SW480 (cell line): Measurements from ENCODE around the gene SNRPN.
"Not testable (repeated sequence)": the region's sequence is repeated elsewhere in the genome, so short reads cannot be mapped to it uniquely, and the experiment has no call there.

ENCODE experiments used
- DNase-seq: peaks from one replicate; pipeline ENCODE4 v3.0.0-alpha.2; 2016; ENCODE audit warnings: low spot score

SNRPN gene

DNA sequence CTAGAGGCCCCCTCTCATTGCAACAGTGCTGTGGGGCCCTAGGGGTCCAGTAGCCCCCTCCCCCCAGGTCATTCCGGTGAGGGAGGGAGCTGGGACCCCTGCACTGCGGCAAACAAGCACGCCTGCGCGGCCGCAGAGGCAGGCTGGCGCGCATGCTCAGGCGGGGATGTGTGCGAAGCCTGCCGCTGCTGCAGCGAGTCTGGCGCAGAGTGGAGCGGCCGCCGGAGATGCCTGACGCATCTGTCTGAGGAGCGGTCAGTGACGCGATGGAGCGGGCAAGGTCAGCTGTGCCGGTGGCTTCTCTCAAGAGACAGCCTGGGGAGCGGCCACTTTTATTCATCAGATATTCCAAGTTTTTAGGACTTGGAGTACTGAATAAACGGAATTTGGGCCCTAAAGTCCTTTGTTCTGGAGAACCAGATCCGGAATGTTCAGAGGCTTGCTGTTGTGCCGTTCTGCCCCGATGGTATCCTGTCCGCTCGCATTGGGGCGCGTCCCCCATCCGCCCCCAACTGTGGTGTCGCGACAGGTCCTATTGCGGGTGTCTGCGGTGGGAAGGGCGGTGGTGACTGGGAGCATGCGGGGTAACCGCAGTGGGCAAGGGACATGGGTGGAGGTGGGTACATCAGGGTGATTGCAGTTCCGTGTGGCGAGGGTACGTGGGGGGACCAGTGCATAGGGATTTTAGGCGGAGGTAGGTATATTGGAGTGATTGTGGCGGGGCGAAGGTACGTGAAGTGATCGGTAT, at the start of gene SNRPN, which contains the start of gene SNURF:
Gene SNRPN, plus strand, starts transcription at position 205 of the 748 bp plus-strand sequence. CDS start 19,467 bp downstream, outside the sequence.
Gene SNURF, plus strand, starts transcription at position 205 of the 748 bp plus-strand sequence. Its CDS starts 62 bp downstream, at position 267.
- no peak for DNase-seq

DNA sequence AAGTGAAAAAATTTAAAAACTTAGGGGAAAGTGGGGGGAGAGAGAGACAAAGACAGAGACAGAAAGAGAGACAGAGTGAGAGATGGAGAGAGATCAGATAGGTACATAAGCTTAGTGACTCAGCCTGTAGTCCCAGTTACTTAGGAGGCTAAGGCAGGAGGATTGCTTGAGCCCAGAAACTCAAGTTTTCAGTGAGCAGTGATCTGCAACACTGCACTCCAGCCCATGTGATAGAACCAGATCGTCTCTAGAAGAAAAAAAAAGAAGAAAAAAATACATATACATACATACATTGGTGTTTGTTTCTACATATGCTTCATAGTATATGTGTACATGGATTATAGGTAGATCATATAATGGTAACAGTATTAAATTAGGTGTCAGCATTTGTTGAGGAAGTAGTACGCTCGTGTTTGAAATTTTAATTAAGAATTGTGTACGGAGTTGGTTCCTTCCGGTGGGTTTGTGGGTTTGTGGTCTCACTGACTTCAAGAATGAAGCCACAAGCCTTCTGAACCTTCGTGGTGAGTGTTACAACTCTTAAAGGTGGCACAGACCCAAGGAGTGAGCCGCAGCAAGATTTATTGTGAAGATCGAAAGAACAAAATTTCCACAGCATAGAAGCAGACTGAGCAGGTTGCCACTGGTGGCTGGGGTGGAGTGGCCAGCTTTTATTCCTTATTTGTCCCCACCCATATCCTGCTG, 38.3 kb upstream of the SNRPN start:
- DNase-seq = no peak

DNA sequence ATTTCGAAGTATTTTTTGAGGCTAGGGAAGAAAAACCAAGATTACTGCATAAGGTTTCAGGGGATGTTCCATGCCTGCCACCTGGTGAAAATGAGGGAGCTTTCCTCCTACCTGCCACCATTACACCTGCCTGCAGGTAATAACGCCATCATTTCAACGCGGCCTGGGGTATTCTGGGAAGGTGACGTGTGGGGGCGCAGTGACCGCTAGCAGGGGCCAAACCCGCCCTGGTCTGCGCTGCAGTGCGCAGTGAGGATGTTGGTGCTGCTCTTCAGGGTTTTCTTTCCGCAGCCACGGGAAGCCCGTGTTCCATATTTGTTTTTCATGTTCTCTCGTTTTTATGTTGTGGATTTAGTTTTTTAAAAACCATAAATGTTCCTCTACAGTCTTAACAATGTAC, 37.4 kb upstream of the SNRPN start:
- no peak for DNase-seq

DNA sequence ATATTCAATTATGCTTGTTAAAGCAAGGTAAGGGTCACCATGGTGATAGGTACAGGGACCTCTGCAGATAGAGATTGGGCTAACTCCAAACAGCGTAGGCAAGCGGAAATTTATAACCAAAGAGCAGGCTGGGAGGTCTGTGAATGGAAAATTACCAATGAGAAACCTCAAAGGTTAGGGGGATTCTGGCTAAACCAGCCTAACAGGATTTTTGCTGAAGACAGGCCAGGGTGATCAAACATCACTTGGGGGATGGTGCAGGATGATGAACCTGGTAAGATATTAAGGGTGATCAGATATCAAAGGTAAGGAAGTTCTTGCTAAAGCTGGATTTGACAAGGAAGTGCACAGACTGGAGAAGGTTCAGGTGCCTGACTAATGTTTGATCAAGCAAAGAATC, 35.3 kb upstream of the SNRPN start:
- no peak for DNase-seq

DNA sequence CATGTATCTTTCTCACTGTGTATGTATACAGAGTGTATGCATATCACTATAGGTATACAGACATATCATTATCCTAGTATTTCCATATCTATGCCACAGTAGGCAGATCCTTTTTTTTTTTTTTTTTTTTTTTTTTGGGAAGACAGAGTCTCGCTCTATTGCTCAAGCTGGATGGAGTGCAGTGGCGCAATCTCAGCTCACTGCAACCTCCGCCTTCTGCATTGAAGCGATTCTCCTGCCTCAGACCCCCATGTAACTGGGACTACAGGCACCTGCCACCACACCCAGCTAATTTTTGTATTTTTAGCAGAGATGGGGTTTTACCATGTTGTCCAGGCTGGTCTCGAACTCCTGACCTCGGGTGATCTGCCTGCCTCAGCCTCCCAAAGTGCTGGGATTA, 32.0 kb upstream of the SNRPN start:
- DNase-seq = not testable (repeated sequence)

DNA sequence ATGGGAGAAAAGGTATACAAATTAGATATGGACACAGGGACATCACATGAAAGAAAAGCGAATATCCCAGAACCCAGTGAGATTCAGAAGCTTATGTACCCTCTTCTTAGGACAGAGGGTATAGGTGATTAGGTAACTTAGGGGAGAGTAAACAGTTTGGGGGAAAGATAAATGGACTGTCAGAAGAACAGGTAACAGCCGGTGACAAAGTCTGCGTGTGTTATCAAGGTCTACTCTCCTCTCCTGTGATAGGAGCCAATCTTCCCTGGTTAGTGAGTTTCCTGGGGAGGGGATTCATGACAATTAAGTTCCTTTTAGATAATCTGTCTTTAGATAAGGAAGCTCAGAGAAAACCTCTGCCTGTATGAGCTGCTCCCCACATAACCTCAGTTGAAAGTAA, 30.6 kb upstream of the SNRPN start:
- no peak for DNase-seq

DNA sequence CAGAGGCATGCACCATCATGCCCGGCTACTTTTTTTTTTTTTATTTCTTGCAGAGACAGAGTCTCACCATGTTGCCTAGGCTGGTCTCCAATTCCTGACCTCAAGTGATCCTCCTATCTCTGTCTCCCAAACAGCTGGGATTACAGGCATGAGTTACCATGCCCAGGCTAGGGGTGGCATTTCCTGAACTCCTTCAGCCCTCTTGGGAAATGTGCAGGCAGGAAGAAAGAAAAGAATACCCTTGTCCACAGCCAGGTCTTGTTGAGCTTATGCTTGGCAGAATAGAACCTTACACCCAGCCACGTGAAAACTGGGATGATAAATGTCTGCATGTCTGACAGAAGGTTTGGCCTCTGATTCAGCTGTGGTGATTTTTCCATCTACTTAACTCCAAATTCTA, 30.2 kb upstream of the SNRPN start:
- DNase-seq = no peak

DNA sequence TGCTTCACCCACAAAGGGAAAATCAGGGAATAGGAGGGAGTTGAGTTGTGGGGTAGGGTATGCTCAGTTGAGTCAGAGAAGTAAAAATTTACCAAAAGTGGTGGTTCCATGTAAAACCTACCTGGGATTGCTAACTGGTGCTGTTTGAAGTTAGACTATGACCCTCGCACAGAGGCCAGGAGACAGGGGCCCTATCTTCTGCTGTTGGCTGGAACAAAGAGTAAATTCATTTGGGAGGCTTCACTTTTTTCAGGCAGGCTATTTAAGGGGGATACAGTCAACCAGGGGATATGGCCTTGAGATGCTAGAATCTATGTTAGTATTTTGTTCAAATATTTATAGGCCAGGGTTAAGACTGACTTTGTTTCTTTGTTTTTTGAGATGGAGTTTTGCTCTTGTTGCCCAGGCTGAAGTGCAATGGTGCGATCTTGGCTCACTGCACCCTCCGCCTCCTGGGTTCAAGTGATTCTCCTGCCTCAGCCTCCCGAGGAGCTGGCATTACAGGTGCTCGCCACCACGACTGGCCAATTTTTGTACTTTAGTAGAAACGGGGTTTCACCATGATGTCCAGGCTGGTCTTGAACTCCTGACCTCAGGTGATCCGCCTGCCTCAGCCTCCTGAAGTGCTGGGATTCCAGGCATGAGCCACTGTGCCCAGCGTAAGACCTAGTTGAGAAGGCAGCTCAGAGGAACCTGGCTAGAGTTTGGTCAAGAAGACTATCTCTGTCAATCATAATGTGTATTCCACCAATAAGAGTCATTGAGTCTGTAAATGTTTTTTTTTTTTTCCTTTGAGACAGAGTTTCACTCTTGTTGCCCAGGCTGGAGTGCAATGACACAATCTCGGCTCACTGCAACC, 22.7 kb upstream of the SNRPN start:
- not testable (repeated sequence) for DNase-seq

DNA sequence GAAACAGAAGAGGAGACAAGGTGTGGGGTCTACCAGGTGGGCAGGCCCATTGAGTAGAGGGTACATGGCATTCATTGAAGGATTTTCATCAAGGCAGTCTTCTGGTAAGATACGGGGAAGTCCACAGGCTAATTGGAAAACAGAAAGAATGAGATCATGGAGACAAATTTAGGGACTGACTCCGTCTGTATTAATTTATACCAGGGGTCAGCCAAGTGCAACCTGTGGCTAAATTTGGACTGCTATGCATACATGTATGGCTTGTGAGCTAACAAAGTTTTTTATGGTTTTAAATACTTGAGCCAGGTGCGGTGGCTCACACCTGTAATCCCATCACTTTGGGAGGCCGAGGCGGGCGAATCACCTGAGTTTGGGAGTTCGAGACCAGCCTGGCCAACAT, 21.1 kb upstream of the SNRPN start:
- no peak for DNase-seq

DNA sequence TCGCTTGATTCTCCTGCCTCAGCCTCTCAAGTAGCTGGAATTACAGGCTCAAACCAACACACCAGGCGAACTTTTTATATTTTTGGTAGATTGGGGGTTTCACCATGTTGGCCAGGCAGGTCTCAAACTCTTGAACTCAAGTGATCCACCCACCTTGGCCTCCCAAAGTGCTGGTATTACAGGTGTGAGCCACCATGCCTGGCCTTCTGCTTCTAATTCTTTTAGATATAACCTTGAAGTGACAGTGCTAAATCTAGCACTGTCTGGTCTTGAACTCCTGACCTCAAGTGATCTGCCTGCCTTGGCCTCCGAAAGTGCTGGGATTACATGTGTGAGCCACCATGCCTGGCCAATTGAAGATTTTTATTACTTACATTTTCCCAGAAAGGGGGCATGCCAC, 16.6 kb upstream of the SNRPN start:
- not testable (repeated sequence) for DNase-seq

DNA sequence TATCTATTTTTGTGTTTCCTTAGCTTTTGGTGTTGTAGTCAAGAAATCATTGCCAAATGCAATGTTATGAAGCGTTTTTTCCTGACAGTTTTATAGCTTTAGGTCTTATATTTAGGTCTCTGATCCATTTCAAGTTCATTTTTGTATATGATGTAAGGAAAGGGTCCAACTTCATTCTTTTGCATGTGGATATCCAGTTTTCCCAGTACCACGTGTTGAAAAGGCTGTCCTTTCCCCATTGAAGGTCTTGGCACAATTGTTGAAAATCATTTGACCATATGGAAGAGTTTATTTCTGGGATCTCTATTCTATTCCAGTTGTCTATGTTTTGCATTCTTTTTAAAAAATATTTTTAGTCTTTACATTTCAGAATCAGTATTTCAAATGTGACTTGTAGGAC, 14.6 kb upstream of the SNRPN start:
- DNase-seq = no peak

DNA sequence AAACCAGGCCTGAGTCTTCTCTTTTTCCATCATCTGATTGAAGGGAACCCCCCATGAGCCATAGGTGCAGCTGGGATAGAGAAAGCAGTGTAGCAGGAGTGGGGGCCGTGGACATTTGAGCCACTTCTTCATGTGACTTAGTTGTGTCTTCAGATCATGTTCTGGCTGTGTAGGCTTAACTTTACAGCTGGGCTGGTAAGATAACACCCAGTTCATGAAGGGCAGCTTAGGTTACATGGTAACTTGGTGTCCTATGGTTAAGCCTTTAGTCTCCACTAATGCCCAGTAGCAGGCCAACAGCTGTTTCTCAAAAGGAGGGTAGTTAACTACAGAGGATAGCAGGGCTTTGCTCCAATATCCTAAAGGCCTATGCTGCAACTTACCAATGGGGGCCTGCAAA, 11.4 kb upstream of the SNRPN start:
- DNase-seq = no peak

DNA sequence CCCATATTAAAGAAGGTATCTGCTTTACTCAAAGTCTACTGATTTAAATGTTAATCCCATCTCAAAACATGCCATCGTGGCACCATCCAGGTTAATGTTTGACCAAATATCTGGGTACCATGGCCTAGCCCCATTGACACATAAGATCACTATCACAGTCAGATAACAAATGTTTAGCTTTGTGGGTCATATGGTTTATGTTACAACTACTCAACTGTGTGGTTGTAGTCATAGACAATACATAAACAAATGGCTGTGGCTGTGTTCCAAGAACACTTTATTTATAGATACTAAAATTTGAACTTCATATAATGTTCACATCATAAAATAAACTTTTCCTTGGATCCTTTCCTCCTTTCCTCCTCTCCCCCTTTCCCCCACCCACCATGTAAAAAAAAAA, 9.8 kb upstream of the SNRPN start:
- DNase-seq = no peak

DNA sequence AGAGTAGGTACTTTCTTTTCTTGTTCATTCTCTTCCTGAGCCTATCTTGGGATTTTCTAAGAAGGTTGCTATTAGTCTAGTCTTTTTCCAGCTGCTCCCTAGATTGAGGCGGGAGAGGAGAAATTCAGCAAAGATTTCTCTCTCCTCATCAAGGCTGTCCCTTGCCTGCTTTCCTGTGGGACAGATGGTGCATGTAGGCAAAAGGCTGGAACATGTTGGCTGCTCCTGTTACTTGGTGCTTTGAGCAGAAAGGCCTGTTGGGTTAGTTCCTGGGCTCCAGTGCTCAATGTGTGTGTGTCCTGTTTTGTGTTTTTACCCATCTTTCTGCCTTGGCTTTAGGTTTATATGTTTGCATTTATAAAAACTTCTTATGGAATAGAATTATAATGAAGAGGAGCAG, 9.1 kb upstream of the SNRPN start:
- DNase-seq = no peak

DNA sequence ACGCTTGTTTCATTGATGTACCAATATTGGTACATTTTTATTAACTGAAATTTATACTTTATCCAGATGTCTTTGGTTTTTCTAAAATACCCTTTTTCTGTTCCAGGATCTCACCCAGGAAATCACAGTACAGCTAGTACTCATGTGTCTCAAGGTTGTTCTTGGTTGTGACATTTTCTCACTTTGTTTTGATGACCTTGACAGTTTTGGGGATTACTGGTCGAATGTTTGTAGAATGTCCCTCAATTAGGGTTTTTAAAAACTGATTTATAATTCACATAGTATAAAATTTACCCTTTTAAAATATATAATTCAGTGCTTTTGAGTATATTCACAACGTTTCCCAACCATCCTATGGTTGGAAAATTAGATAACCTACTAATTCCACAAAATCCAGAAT, 6.3 kb upstream of the SNRPN start:
- no peak for DNase-seq

DNA sequence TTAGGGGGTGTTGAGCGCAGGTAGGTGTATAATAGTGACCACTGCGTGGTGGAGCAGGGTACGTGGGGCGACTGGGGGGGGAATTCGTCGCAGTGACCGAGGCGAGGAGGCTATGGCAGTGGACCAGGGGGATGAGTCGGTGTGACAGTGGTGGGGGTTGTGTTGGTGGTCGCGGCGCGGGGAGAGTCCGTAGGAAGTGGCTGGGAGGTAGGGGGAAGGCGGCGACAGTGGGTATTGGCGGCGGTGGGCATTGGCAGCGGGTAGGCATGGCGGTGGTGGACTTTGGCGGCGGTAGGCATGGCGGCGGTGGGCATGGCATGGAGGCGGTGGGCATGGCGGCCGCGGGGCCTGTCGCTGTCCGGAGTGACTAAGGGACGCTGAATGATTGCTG, 739 bp downstream of the SNRPN start:
- no peak for DNase-seq

DNA sequence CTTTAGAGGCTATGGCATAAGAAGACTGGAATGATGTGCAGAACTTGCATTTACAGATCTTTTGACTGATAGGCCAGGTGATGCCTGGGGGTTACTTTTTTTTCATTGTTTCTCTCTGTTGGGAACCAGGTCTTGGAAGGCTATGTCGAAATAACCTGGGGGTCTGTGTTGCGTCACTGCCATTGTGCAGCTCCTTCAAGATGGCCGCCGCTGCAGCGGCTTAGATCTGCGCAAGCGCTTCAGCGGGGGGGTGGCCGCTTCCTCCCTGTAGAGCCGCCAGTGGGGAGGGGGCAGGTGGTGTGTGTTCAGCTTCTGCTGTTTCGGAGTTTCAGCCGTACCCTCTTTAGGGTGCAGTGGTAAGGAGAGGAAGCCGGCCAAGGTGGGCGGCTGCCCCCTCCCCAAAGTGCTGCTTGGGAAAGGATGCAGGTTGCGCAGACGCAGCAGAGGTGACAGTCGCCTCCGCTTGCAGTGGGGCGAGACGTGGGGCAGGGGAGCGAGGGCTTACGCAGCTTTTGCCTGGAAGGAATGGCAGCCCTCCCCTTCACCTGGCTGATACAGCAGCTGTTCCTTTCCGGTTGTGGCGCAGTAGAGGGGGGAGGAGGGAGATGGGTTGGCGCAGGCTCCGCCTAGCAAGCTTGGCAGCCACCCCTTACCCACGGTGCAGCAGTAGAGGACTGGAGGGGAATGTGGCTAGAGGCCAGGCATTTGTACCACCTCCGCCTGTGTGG, 1.5 kb downstream of the SNRPN start:
- no peak for DNase-seq

DNA sequence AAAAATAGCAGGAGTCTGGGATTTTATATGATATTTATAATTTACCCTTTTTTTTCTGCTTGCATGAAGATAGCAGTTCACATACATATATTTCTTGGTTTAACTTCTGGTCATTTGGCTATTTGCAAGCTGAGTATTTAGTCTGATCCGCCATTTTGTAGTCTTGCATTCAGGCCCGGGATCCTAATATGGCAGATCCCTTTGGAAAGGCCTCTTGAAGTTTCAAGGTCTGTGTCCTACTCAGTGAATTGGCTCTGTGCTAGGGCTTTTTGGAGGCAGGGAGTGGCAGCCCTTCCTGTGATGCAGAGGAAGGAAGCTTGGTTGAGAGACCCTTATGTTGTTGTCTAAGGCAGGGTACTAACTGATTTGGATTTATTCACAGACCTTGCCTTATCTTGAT, 2.9 kb downstream of the SNRPN start:
- no peak for DNase-seq

DNA sequence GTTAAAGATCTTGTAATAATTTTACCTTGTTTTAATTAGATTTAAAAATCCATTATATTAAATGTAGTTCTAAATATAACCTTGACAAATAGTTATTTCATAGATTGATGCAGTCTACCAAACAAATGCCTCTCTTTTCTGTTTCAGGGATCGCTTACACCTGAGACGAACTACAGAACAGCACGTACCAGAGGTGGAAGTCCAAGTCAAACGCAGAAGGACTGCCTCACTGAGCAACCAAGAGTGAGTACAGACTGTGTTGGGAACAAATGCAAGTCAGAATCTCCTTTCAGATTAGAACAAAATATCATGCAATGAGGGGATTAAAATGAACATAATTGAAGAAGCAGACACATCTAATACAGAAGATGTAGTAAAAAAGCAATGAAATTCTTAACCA, 7.2 kb downstream of the SNRPN start:
- DNase-seq = no peak

DNA sequence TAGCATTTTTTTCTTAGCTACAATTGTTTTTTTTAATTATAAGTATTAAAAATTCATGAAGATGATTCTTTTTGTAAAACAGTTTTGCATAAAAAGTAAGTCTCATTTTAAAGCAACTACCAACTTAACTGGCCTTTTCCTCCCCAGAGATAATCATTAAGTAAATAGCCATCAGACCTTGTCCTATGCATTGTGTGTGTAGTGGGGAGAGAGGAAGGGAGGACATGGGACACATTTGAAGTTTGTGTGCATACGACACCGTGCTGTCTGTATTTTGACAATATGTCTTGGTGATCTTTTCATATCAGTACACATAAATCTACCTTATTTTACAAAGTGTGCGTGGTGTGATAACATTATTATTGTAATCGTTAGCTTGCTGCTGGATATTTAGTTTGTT, 8.1 kb downstream of the SNRPN start:
- DNase-seq = no peak

DNA sequence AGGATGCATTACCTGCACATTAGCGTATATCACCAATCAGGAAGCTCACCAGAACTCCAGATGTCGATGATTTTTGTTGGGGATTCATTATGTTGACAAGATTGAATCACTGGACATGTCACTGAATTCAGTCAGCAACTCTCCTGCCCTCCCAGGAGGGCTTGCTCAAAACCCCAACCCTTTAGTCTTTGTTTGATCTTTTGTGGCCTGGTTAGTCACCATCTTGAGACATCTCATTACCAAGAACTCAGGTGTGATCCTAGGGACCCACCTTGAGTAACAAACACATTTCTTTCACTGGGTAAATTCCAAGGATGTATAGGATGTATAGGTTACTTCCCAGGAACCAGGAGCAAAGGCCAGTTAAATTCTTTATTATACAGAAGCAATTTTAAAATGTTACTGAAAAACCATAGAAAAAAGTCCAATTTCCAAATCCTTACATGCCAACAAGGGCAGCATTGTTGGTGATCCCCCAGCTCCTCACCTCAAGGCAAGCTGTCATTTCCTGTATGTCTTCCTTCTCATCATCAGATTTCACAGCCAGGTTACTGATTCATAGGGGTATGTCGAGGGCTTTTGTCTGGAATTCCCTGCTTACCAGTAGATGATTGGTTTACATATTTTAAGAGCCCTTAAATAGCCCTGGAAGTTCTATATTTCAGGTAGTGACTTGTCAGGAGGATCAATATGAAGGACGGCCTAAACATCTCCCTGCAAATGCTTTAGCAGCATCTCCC, 11.7 kb downstream of the SNRPN start:
- no peak for DNase-seq
